Kidney epithelial cell (primary cell): ENCODE measurements around the gene ANKRD31. TPM values are rescaled to one million over a fixed set of nuclear protein-coding genes. Genes with fewer than 3 reads are reported as not detected.
"Not testable (repeated sequence)": the region's sequence is repeated elsewhere in the genome, so short reads cannot be mapped to it uniquely, and the experiment has no call there.

Source experiments
- DNase-seq: peaks from one replicate; pipeline ENCODE4 v3.0.0-alpha.2; 2010; ENCODE audit warnings: low read depth
- H3K27me3 ChIP-seq: 2 replicates; pipeline ENCODE4 v1.6.0; 2011; ENCODE audit warnings: low read length; ENCODE audit not compliant: control insufficient read depth, insufficient read depth
- H3K36me3 ChIP-seq: 2 replicates; pipeline ENCODE4 v1.5.1; 2011; ENCODE audit warnings: low read length; ENCODE audit not compliant: control insufficient read depth, insufficient read depth
- H3K4me3 ChIP-seq: 2 replicates; pipeline ENCODE4 v1.5.1; 2011; ENCODE audit warnings: low read depth, mild to moderate bottlenecking, control low read depth, low read length
- CTCF ChIP-seq: IDR thresholded peaks from 2 replicates; pipeline ENCODE4 v1.5.1; 2011; ENCODE audit warnings: mild to moderate bottlenecking, moderate library complexity, low read length, control low read depth, inconsistent platforms; ENCODE audit not compliant: insufficient read depth, poor library complexity, severe bottlenecking
- total RNA-seq: library from RNA; depleted of rRNA; stranded (reverse); fragments of >200 nt; gene quantifications from 2 replicates; pipeline ENCODE4 v1.2.3, GENCODE V29; 2015

The ANKRD31 gene
- total RNA-seq, 1 donor from 2014 or later, result 0.21 TPM

GRCh38 chr5:75113354-75114113 lies 123.1 kb downstream of the ANKRD31 start:
- no peak for TF ChIP-seq CTCF
- DNase-seq, result no peak
- Histone ChIP-seq H3K4me3 (no peak overlapping the region), H3K36me3 (no peaks in the 10 kb centered on the region), H3K27me3 (no peaks in the 10 kb centered on the region)

GRCh38 chr5:75108931-75109596 lies 127.6 kb downstream of the ANKRD31 start:
- TF ChIP-seq CTCF, result no peak
- DNase-seq, result no peak
- H3K4me3 ChIP-seq, result no peak overlapping the region
- H3K27me3 ChIP-seq, result no peaks in the 10 kb centered on the region
- no peaks in the 10 kb centered on the region for H3K36me3 ChIP-seq

GRCh38 chr5:75108515-75108914 lies 128.2 kb downstream of the ANKRD31 start:
- no peak for TF ChIP-seq CTCF
- H3K27me3 ChIP-seq, result no peaks in the 10 kb centered on the region
- no peak overlapping the region for H3K4me3 ChIP-seq
- H3K36me3 ChIP-seq, result no peaks in the 10 kb centered on the region
- DNase-seq, result no peak

GRCh38 chr5:75095956-75096355 lies 140.7 kb downstream of the ANKRD31 start:
- not testable (repeated sequence) for DNase-seq, H3K4me3 ChIP-seq, H3K27me3 ChIP-seq, H3K36me3 ChIP-seq

GRCh38 chr5:75091597-75091996 lies 145.1 kb downstream of the ANKRD31 start:
- Histone ChIP-seq H3K36me3 (no peaks in the 10 kb centered on the region), H3K27me3 (no peaks in the 10 kb centered on the region), H3K4me3 (no peak overlapping the region)
- TF ChIP-seq CTCF, result no peak
- DNase-seq, result no peak

- no peaks in the 10 kb centered on the region for H3K27me3 ChIP-seq
- H3K36me3 ChIP-seq, result no peaks in the 10 kb centered on the region
- no peak overlapping the region for H3K4me3 ChIP-seq
- no peak for DNase-seq
- TF ChIP-seq CTCF, result no peak
Measured at GRCh38 chr5:75089662-75090061, 147.0 kb downstream of the ANKRD31 start.
